GM12878 (cell line): ENCODE results near the gene MESD. TPM values are rescaled to one million over a fixed set of nuclear protein-coding genes. Genes with fewer than 3 reads are reported as not detected.

Experiments used
- ATAC-seq: fragments of 200-7000 bp; cut with Tn5 transposase; 3 replicates; pipeline ENCODE4 v1.9.1; 2020; ENCODE audit warnings: mild to moderate bottlenecking, moderate library complexity
- BruUV-seq: library from RNA; stranded (reverse); fragments of 400-500 nt; replicated peaks from 2 replicates; lab custom pipeline; 2021; lab: Mats Ljungman, UMichigan
- CTCF ChIA-PET: fragments of 300-600 bp; sonication (Branson Sonifier 250); formaldehyde crosslinking; extraction: SDS; loops from one replicate; lab custom pipeline; 2021; ENCODE audit warnings: inconsistent platforms; lab: Yijun Ruan, JAX
- POLR2A ChIA-PET: fragments of 350-600 bp; formaldehyde crosslinking; extraction: SDS; loops from one replicate; lab custom pipeline; 2021; ENCODE audit warnings: inconsistent platforms; lab: Charles Lee
- RAD21 ChIA-PET: fragments of 300-600 bp; sonication (Branson Sonifier 250); formaldehyde crosslinking; loops from one replicate; lab custom pipeline; 2023; ENCODE audit warnings: antibody characterized with exemption; ENCODE audit not compliant: unreplicated experiment; lab: Charles Lee
- SMC1A ChIA-PET: fragments of 300-600 bp; sonication (Branson Sonifier 250); formaldehyde crosslinking; loops from one replicate; lab custom pipeline; 2023; ENCODE audit not compliant: unreplicated experiment, uncharacterized antibody; lab: Charles Lee
- DNase-seq: peaks from one replicate; pipeline ENCODE4 v3.0.0-alpha.2; 2011; ENCODE audit warnings: low read depth, low spot score
- FAIRE-seq: peaks from 3 replicates; lab custom pipeline; 2011; peaks lifted over from hg19 to GRCh38; lab: Jason Lieb, UNC
- H2AFZ ChIP-seq: 2 replicates; pipeline ENCODE4 v1.6.0; 2011; ENCODE audit warnings: low read depth, low read length, control low read depth; ENCODE audit not compliant: control insufficient read depth
- H3K27ac ChIP-seq: 2 replicates; pipeline ENCODE4 v1.5.1; 2011; ENCODE audit warnings: control low read depth; ENCODE audit not compliant: control insufficient read depth, insufficient read depth
- H3K27me3 ChIP-seq, 2 experiments: replicated peaks in 1 of 2; 2 replicates each; pipeline versions ENCODE4 v1.6.0 to v1.6.1; 2011; ENCODE audit warnings: low read length in 1 of 2; ENCODE audit not compliant: control insufficient read depth in 2 of 2, insufficient read depth in 2 of 2
- H3K36me3 ChIP-seq, 2 experiments: 2 replicates each; pipeline ENCODE4 v1.5.1; 2011; ENCODE audit warnings: low read length in 1 of 2; ENCODE audit not compliant: control insufficient read depth in 2 of 2, insufficient read depth in 2 of 2
- H3K4me1 ChIP-seq: 2 replicates; pipeline ENCODE4 v1.6.1; 2011; ENCODE audit warnings: mild to moderate bottlenecking, low read length, moderate library complexity, mixed read lengths; ENCODE audit not compliant: control insufficient read depth, insufficient read depth
- H3K4me2 ChIP-seq: 2 replicates; pipeline ENCODE4 v1.6.0; 2011; ENCODE audit warnings: control low read depth; ENCODE audit not compliant: control insufficient read depth, insufficient read depth
- H3K4me3 ChIP-seq: fragments of 200-600 bp; sonication (generic); 2 replicates; pipeline ENCODE4 v1.5.1; 2016
- H3K79me2 ChIP-seq: 2 replicates; pipeline ENCODE4 v1.6.0; 2011; ENCODE audit warnings: low read length; ENCODE audit not compliant: control insufficient read depth, insufficient read depth
- H3K9ac ChIP-seq: 2 replicates; pipeline ENCODE4 v1.8.0; 2011; ENCODE audit warnings: low read length, control low read depth, mixed read lengths; ENCODE audit not compliant: control insufficient read depth, insufficient read depth
- H3K9me3 ChIP-seq: replicated peaks from 3 replicates; pipeline ENCODE4 v1.5.1; 2011; ENCODE audit warnings: mild to moderate bottlenecking, low read length; ENCODE audit not compliant: control insufficient read depth, insufficient read depth
- H4K20me1 ChIP-seq: 2 replicates; pipeline ENCODE4 v1.6.0; 2011; ENCODE audit not compliant: control insufficient read depth, insufficient read depth
- RFX5 ChIP-seq: IDR thresholded peaks from 2 replicates; pipeline ENCODE4 v1.6.1; 2011; ENCODE audit warnings: low read depth, low read length, improper control_type of control experiment
- RUNX3 ChIP-seq: IDR thresholded peaks from 2 replicates; pipeline ENCODE4 v1.6.1; 2012; ENCODE audit warnings: low read length, inconsistent platforms
- SMAD5 ChIP-seq: IDR thresholded peaks from 2 replicates; pipeline ENCODE4 v1.6.1; 2016; ENCODE audit warnings: antibody characterized with exemption, low read depth
- SMC3 ChIP-seq: IDR thresholded peaks from 2 replicates; pipeline ENCODE4 v1.6.1; 2011; ENCODE audit warnings: low read length, improper control_type of control experiment, borderline replicate concordance
- WGBS: methylation state at CpG from one replicate; pipeline ENCODE4 v1.1.6; 2016; ENCODE audit warnings: low lambda C conversion rate; ENCODE audit not compliant: insufficient replicate concordance, insufficient coverage; ENCODE audit errors: missing lambda C conversion rate; 5-methylcytosine and 5-hydroxymethylcytosine counted together
- in situ Hi-C: fragments of 300-500 bp; cut with MboI; formaldehyde crosslinking; loops from 9 replicates; pipeline ENCODE4 v1.14.3; 2018; ENCODE audit warnings: mixed read lengths
- intact Hi-C: fragments of 100-400 bp; cut with micrococcal nuclease; formaldehyde crosslinking; loops from one replicate; pipeline ENCODE4 v1.14.2; 2022; ENCODE audit not compliant: unreplicated experiment
- polyA plus RNA-seq, 11 experiments: library from polyadenylated mRNA; depleted of rRNA in 4 of 11; unstranded in 6 of 11; stranded (reverse) in 5 of 11; fragments of >200 nt; fragmentation: Nextera tagmentation in 4 of 11; fragmentation: Illumina TruSeq in 1 of 11; extraction: Ambion mirVana in 4 of 11; extraction: Trizol in 1 of 11; gene quantifications; 1 replicate in 1 of 11; 2 replicates in 10 of 11; pipeline versions ENCODE4 v1.2.1 to v1.2.3, GENCODE V29; 2011 to 2016; ENCODE audit warnings: inconsistent platforms in 2 of 11, missing spikeins in 2 of 11, low read depth in 1 of 11
- total RNA-seq, 4 experiments: library from RNA; depleted of rRNA in 3 of 4; stranded (reverse); fragments of >200 nt in 3 of 4; fragmentation: Illumina TruSeq in 1 of 4; extraction: Trizol in 1 of 4; gene quantifications; 2 replicates each; pipeline versions ENCODE4 v1.2.1 to v1.2.3, GENCODE V29; 2013 to 2021
- TF ChIP-seq, protein P1 (sequence below): fragments of 450-650 bp; IDR thresholded peaks from 2 replicates; pipeline ENCODE4 v1.6.1; 2016; ENCODE audit warnings: mild to moderate bottlenecking, moderate library complexity, borderline replicate concordance

Gene MESD
- total and polyA plus RNA-seq, 10 of the 15 experiments (the other 5 are each of a cell fraction or from before 2014, with no cell fraction given): 10.2 to 39.8 (median 20.9) TPM

DNA sequence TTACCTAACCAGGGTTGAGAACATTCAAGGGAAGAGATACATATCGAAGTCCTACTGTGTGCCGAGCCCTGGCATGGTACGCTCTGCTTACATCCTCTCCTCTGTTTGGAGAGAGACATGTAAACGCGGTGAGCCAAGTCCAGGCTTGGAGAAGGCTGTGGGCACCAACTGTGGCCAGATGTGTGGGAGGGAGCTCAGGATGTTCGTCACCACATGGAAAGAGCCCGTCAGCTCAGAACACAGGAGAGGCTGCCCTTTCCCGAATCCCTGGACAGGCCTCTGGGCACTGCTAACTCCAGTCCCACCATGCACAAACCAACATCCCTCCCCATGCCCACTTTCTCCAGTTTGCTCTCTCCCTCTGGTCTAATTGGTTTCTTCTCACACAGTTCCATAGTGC is 43.0 kb downstream of the MESD start:
- DNase-seq: no peak
- Histone ChIP-seq H3K79me2 (no peaks in the 10 kb centered on the region), H3K4me3 (no peak overlapping the region), H3K4me1 (no peaks in the 10 kb centered on the region), H3K27ac (no peak overlapping the region), H4K20me1 (no peaks in the 10 kb centered on the region), H3K9me3 (no peaks in the 10 kb centered on the region), H2AFZ (no peak overlapping the region), H3K36me3 (peaks cover 0 to 1% of the 10 kb centered on the region in 2 experiments; a peak in 3 of 4 replicates), H3K27me3 (no peaks in the 10 kb centered on the region), H3K9ac (no peak overlapping the region), H3K4me2 (no peak overlapping the region)
- no peak for ATAC-seq
- in situ Hi-C loops: no loop called here
- intact Hi-C loops: no loop called here
- no peak for FAIRE-seq
- BruUV-seq: no TSS peak
- ChIA-PET SMC1A (interaction anchor here (1.2 kb wide), 1 partner anchor 13 kb away, joined by 3 read pairs; no protein-coding TSS in a partner anchor), POLR2A (no interaction called here), CTCF (no interaction called here), RAD21 (no interaction called here)
- TF ChIP-seq SMAD5 (no peak), RFX5 (no peak), RUNX3 (no peak), SMC3 (no peak)
- TF ChIP-seq, protein P1, sequence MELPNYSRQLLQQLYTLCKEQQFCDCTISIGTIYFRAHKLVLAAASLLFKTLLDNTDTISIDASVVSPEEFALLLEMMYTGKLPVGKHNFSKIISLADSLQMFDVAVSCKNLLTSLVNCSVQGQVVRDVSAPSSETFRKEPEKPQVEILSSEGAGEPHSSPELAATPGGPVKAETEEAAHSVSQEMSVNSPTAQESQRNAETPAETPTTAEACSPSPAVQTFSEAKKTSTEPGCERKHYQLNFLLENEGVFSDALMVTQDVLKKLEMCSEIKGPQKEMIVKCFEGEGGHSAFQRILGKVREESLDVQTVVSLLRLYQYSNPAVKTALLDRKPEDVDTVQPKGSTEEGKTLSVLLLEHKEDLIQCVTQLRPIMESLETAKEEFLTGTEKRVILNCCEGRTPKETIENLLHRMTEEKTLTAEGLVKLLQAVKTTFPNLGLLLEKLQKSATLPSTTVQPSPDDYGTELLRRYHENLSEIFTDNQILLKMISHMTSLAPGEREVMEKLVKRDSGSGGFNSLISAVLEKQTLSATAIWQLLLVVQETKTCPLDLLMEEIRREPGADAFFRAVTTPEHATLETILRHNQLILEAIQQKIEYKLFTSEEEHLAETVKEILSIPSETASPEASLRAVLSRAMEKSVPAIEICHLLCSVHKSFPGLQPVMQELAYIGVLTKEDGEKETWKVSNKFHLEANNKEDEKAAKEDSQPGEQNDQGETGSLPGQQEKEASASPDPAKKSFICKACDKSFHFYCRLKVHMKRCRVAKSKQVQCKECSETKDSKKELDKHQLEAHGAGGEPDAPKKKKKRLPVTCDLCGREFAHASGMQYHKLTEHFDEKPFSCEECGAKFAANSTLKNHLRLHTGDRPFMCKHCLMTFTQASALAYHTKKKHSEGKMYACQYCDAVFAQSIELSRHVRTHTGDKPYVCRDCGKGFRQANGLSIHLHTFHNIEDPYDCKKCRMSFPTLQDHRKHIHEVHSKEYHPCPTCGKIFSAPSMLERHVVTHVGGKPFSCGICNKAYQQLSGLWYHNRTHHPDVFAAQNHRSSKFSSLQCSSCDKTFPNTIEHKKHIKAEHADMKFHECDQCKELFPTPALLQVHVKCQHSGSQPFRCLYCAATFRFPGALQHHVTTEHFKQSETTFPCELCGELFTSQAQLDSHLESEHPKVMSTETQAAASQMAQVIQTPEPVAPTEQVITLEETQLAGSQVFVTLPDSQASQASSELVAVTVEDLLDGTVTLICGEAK: no peak
- WGBS: 94% methylated on average over 8 of the region's 8 CpGs
